ENCODE data around the gene SETBP1. TPM values are rescaled to one million over a fixed set of nuclear protein-coding genes. Genes with fewer than 3 reads are reported as not detected.

The SETBP1 gene
- total and polyA plus RNA-seq, 8 donors: 19.7 to 27.5 (median 21.5) TPM

DNA sequence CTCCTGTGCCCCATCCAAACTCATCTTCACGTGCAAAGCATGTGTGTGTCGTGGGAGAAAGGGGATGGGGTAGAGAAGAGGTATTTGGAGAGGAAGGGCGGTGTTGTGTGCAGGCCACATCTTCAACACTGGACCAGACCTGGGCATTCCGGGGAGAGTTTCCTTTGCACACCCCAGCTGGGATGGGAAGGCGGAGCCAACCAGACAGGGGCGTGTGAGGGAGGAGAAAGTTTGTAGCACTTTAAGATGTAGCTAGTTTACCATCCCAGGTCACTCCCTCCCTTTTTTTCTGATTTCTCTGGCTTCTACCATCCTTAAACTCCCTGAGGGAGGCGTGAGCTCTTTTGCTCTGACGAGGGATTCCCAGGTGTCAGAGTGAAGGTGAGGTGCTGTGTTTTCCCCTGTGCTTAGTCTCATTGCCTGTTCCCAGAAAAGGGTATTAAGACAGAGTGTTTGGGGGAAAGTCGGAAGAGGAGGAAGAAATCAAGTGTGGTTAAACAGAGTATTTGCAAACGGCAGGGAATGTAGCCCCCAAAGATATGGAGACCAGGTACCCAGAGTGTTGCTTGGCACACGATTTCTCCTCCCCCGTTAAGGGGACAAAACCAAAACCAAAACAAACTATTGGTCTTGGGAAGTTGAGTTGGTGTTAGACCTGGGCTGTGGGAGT is 1.6 kb downstream of the SETBP1 start:
- peak in 2 of 4 donors; percentile 35 to 39 for DNase-seq
- Histone ChIP-seq H3K36me3 (no peaks in the 10 kb centered on the region), H3K4me3 (peak overlapping the region; percentile 59 to 65), H3K4me1 (peaks cover 3 to 27% of the 10 kb centered on the region in 2 donors), H3K27ac (peak overlapping the region in 1 of 2 donors; percentile 56), H3K27me3 (peaks cover 0 to 73% of the 10 kb centered on the region in 2 donors), H3K9me3 (no peaks in the 10 kb centered on the region)
- ATAC-seq: no peak
- TF ChIP-seq, protein P1, sequence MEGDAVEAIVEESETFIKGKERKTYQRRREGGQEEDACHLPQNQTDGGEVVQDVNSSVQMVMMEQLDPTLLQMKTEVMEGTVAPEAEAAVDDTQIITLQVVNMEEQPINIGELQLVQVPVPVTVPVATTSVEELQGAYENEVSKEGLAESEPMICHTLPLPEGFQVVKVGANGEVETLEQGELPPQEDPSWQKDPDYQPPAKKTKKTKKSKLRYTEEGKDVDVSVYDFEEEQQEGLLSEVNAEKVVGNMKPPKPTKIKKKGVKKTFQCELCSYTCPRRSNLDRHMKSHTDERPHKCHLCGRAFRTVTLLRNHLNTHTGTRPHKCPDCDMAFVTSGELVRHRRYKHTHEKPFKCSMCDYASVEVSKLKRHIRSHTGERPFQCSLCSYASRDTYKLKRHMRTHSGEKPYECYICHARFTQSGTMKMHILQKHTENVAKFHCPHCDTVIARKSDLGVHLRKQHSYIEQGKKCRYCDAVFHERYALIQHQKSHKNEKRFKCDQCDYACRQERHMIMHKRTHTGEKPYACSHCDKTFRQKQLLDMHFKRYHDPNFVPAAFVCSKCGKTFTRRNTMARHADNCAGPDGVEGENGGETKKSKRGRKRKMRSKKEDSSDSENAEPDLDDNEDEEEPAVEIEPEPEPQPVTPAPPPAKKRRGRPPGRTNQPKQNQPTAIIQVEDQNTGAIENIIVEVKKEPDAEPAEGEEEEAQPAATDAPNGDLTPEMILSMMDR (IDR thresholded peaks at IDR 0.05): no peak
- intact Hi-C loops (cut with DNase I): no loop called here

DNA sequence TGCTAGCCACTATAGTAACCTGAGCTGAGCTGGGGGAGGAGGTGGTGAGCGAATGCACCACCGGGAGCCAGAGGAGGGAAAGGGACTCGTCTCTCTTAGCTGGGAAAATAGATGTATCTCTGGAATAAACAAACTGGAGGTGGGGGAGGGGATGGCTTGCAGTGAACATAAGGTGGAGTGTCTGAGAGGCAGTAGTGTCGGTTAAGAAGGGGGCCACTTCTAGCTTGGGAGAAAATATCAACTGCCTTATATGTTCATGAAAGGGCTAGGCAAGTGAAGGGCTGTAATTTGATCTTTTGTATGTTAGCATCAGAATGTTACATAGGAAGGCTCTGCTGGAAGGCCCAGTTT is 2.2 kb downstream of the SETBP1 start:
- Histone ChIP-seq H3K4me1 (peaks cover 3 to 27% of the 10 kb centered on the region in 2 donors), H3K9me3 (no peaks in the 10 kb centered on the region), H3K27me3 (peaks cover 0 to 69% of the 10 kb centered on the region in 2 donors), H3K27ac (peak overlapping the region in 1 of 2 donors; percentile 56), H3K4me3 (peak overlapping the region in 1 of 2 donors; percentile 65), H3K36me3 (no peaks in the 10 kb centered on the region)
- ATAC-seq (no peak), DNase-seq (peak in 1 of 4 donors; percentile 47)
- intact Hi-C loops (cut with DNase I): no loop called here
- TF ChIP-seq, protein P1 (IDR thresholded peaks at IDR 0.05): no peak

DNA sequence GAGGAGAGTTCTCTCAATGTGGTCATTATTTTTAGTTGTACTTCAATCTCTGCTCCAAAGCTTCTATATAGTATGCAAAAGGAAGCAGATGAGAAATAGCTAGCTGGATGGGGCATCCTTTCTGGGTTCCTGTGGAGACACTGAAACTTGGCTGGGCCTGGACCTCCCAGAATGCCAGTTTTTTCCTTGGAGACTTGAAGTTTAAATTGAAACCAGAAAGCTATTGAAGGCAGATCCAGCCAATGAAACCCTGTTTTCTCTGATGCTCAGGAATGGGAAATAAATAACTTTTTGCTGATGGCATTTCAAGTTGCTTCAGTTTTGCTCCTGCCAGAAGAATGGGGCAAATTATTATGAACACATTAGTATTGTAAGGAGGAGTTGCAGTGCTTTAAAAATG is 2.9 kb downstream of the SETBP1 start:
- peak overlapping the region in 1 of 2 donors; percentile 56 for H3K27ac ChIP-seq
- intact Hi-C loops (cut with DNase I): no loop called here
- H3K27me3 ChIP-seq: peaks cover 0 to 62% of the 10 kb centered on the region in 2 donors
- no peak for DNase-seq
- peaks cover 2 to 22% of the 10 kb centered on the region in 2 donors for H3K4me1 ChIP-seq
- no peak for ATAC-seq
- H3K9me3 ChIP-seq: no peaks in the 10 kb centered on the region
- no peaks in the 10 kb centered on the region for H3K36me3 ChIP-seq
- TF ChIP-seq, protein P1 (IDR thresholded peaks at IDR 0.05): no peak
- H3K4me3 ChIP-seq: no peak overlapping the region

DNA sequence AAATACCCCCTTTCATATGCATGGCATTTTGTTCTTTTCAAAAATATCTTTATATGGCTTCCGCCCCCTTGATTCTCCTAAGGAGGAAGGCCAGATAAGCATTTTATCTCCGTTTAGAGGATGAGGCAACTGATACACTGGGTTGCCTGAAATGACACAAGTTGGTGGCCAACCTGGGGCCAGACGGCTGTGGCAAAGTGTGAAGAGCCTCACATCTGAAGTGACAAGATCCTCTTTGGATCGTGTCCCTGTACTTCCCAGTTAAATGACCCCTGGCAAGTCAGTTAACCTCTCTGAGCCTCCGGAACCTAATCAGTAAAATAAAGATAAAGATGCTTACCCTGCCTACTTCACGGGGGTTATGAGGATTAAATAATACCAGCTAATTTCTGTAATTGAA is 4.6 kb downstream of the SETBP1 start:
- no peak for DNase-seq
- H3K4me3 ChIP-seq: no peak overlapping the region
- peaks cover 0 to 18% of the 10 kb centered on the region in 2 donors for H3K4me1 ChIP-seq
- intact Hi-C loops (cut with DNase I): no loop called here
- no peaks in the 10 kb centered on the region for H3K36me3 ChIP-seq
- H3K27ac ChIP-seq: no peak overlapping the region
- ATAC-seq: no peak
- no peaks in the 10 kb centered on the region for H3K9me3 ChIP-seq
- H3K27me3 ChIP-seq: peaks cover 0 to 51% of the 10 kb centered on the region in 2 donors
- TF ChIP-seq, protein P1 (IDR thresholded peaks at IDR 0.05): no peak

DNA sequence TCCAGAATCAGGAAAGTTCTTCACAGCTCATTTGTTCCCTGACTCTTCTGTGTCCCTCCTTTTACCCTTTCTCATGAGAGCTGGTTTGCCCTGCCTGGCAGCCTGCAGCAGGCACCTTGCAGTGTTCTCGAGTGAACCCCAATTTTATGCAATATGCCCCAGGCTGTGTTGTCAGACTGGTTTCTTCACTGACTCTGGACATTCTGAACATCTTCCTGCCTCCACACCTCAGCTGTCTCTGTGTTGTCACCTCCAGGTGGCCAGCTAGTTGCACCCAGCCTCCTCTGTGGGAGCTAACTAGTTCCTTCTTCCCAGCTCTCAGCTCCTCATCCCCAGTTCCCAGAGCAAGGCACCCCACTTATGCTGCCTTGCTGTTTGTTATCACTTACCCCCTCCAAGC is 5.5 kb downstream of the SETBP1 start:
- H3K9me3 ChIP-seq: no peaks in the 10 kb centered on the region
- intact Hi-C loops (cut with DNase I): no loop called here
- TF ChIP-seq, protein P1 (IDR thresholded peaks at IDR 0.05): no peak
- H3K36me3 ChIP-seq: no peaks in the 10 kb centered on the region
- H3K4me3 ChIP-seq: no peak overlapping the region
- no peak overlapping the region for H3K27ac ChIP-seq
- peaks cover 0 to 10% of the 10 kb centered on the region in 2 donors for H3K4me1 ChIP-seq
- DNase-seq (no peak), ATAC-seq (no peak)
- peaks cover 0 to 42% of the 10 kb centered on the region in 2 donors for H3K27me3 ChIP-seq

All from left lung (tissue), 10 donors.